H1 (cell line): ENCODE data around the gene PPIF. TPM values are rescaled to one million over a fixed set of nuclear protein-coding genes. Genes with fewer than 3 reads are reported as not detected.
"Not testable (repeated sequence)": the region's sequence is repeated elsewhere in the genome, so short reads cannot be mapped to it uniquely, and the experiment has no call there.

Source experiments
- CTCF ChIA-PET: fragments of 300-600 bp; sonication (Branson Sonifier 250); formaldehyde crosslinking; loops from one replicate; lab custom pipeline; 2021; ENCODE audit not compliant: partially characterized antibody; lab: Charles Lee
- POLR2A ChIA-PET: fragments of 300-600 bp; sonication (Branson Sonifier 250); formaldehyde crosslinking; loops from one replicate; lab custom pipeline; 2021; ENCODE audit warnings: inconsistent platforms; ENCODE audit not compliant: partially characterized antibody; lab: Charles Lee
- DNase-seq, 2 experiments: peaks; one replicate each; pipeline versions ENCODE4 v3.0.0 to v3.0.0-alpha.2; 2010 to 2022; ENCODE audit warnings: low spot score in 2 of 2, low read depth in 1 of 2, mixed read lengths in 1 of 2
- FAIRE-seq: peaks from 2 replicates; lab custom pipeline; 2011; peaks lifted over from hg19 to GRCh38; lab: Jason Lieb, UNC
- H2AFZ ChIP-seq: 2 replicates; pipeline ENCODE4 v1.8.1; 2012; ENCODE audit warnings: low read length, inconsistent platforms
- H2AK5ac ChIP-seq: 2 replicates; pipeline ENCODE4 v1.6.1; 2013; ENCODE audit warnings: low read depth, low read length
- H2BK120ac ChIP-seq: replicated peaks from 2 replicates; pipeline ENCODE3; 2013; ENCODE audit warnings: low read depth, low read length, inconsistent platforms
- H2BK12ac ChIP-seq: 2 replicates; pipeline ENCODE4 v1.6.1; 2013; ENCODE audit warnings: low read depth, low read length
- H2BK15ac ChIP-seq: 2 replicates; pipeline ENCODE4 v1.6.1; 2013; ENCODE audit warnings: low read length
- H2BK20ac ChIP-seq: 2 replicates; pipeline ENCODE4 v1.6.1; 2013; ENCODE audit warnings: low read length
- H2BK5ac ChIP-seq: 2 replicates; pipeline ENCODE4 v1.6.1; 2013; ENCODE audit warnings: low read depth, low read length
- H3K14ac ChIP-seq: 2 replicates; pipeline ENCODE4 v1.6.1; 2013; ENCODE audit warnings: inconsistent platforms; ENCODE audit not compliant: insufficient read length
- H3K18ac ChIP-seq: 2 replicates; pipeline ENCODE4 v1.6.1; 2013; ENCODE audit warnings: low read length; ENCODE audit errors: extremely low read depth
- H3K23ac ChIP-seq: 2 replicates; pipeline ENCODE4 v1.6.1; 2013; ENCODE audit warnings: inconsistent platforms; ENCODE audit not compliant: insufficient read length
- H3K23me2 ChIP-seq: 2 replicates; pipeline ENCODE4 v1.6.1; 2013; ENCODE audit warnings: low read depth, low read length
- H3K27ac ChIP-seq: 2 replicates; pipeline ENCODE4 v1.6.1; 2011; ENCODE audit warnings: low read depth, low read length, inconsistent platforms
- H3K27me3 ChIP-seq, 4 experiments: replicated peaks in 1 of 4; 1 replicate in 1 of 4; 2 replicates in 3 of 4; pipeline versions ENCODE4 v1.6.1 to v1.8.1; 2011 to 2013; ENCODE audit warnings: low read length in 3 of 4, mild to moderate bottlenecking in 3 of 4, inconsistent platforms in 2 of 4, mixed read lengths in 2 of 4, moderate library complexity in 1 of 4; ENCODE audit not compliant: control insufficient read depth in 3 of 4, insufficient read depth in 3 of 4; ENCODE audit errors: extremely low read depth in 1 of 4
- H3K36me3 ChIP-seq, 4 experiments: 2 replicates each; pipeline versions ENCODE4 v1.6.1 to v1.8.1; 2011 to 2013; ENCODE audit warnings: mild to moderate bottlenecking in 4 of 4, low read length in 3 of 4, moderate library complexity in 2 of 4, control low read depth in 1 of 4, inconsistent platforms in 1 of 4; ENCODE audit not compliant: insufficient read depth in 4 of 4, control insufficient read depth in 2 of 4
- H3K4ac ChIP-seq: replicated peaks from 2 replicates; pipeline ENCODE3; 2013; ENCODE audit warnings: low read length, low read depth, mixed read lengths, inconsistent platforms; ENCODE audit not compliant: insufficient read length
- H3K4me1 ChIP-seq, 4 experiments: replicated peaks in 1 of 4; 1 replicate in 1 of 4; 2 replicates in 3 of 4; pipeline versions ENCODE4 v1.6.1 to v1.8.1; 2011 to 2013; ENCODE audit warnings: low read length in 3 of 4, inconsistent platforms in 2 of 4, mixed read lengths in 1 of 4; ENCODE audit not compliant: insufficient read depth in 4 of 4, control insufficient read depth in 3 of 4
- H3K4me2 ChIP-seq, 2 experiments: 2 replicates each; pipeline versions ENCODE4 v1.6.1 to v1.8.1; 2011 to 2013; ENCODE audit warnings: low read depth in 2 of 2, low read length in 2 of 2, control low read depth in 1 of 2, inconsistent platforms in 1 of 2, mild to moderate bottlenecking in 1 of 2; ENCODE audit not compliant: insufficient read depth in 1 of 2
- H3K4me3 ChIP-seq, 4 experiments: fragments of 200-600, 300-600 bp in 1 of 4; sonication (generic), shearing (Covaris generic), sonication (Bioruptor Twin) in 1 of 4; 2 replicates each; pipeline versions ENCODE4 v1.5.1 to v1.8.1; 2011 to 2016; ENCODE audit warnings: low read length in 4 of 4, low read depth in 3 of 4, control low read depth in 2 of 4, inconsistent platforms in 2 of 4, mild to moderate bottlenecking in 2 of 4, mixed read lengths in 1 of 4, moderate library complexity in 1 of 4; ENCODE audit not compliant: insufficient read depth in 2 of 4; ENCODE audit errors: extremely low read depth in 1 of 4
- H3K56ac ChIP-seq: replicated peaks from 2 replicates; pipeline ENCODE3; 2013; ENCODE audit warnings: low read depth, mild to moderate bottlenecking, mixed read lengths, low read length, inconsistent platforms; ENCODE audit not compliant: insufficient read length
- H3K79me1 ChIP-seq: 2 replicates; pipeline ENCODE4 v1.6.1; 2013; ENCODE audit warnings: low read depth, low read length, control low read depth
- H3K79me2 ChIP-seq, 2 experiments: 2 replicates each; pipeline versions ENCODE4 v1.6.1 to v1.8.1; 2012 to 2013; ENCODE audit warnings: low read length in 2 of 2, mild to moderate bottlenecking in 2 of 2, inconsistent platforms in 1 of 2; ENCODE audit not compliant: insufficient read depth in 2 of 2, control insufficient read depth in 1 of 2
- H3K9ac ChIP-seq, 4 experiments: replicated peaks in 1 of 4; 1 replicate in 1 of 4; 2 replicates in 3 of 4; pipeline versions ENCODE4 v1.6.1 to v1.8.1; 2011 to 2013; ENCODE audit warnings: low read depth in 3 of 4, low read length in 3 of 4, control low read depth in 2 of 4, mild to moderate bottlenecking in 2 of 4, moderate library complexity in 2 of 4, inconsistent platforms in 1 of 4; ENCODE audit errors: extremely low read depth in 1 of 4
- H3K9me3 ChIP-seq, 2 experiments: 2 replicates each; pipeline versions ENCODE4 v1.6.1 to v1.8.1; 2012 to 2013; ENCODE audit warnings: mild to moderate bottlenecking in 2 of 2, moderate library complexity in 2 of 2, control low read depth in 1 of 2, inconsistent platforms in 1 of 2, low read depth in 1 of 2, low read length in 1 of 2, mixed read lengths in 1 of 2; ENCODE audit not compliant: insufficient read depth in 2 of 2
- H4K20me1 ChIP-seq, 2 experiments: replicated peaks in 1 of 2; 2 replicates each; pipeline versions ENCODE3 to v1.8.1; 2011 to 2013; ENCODE audit warnings: inconsistent platforms in 2 of 2, low read length in 2 of 2, mild to moderate bottlenecking in 1 of 2; ENCODE audit not compliant: insufficient read depth in 2 of 2, control insufficient read depth in 1 of 2
- H4K5ac ChIP-seq: 2 replicates; pipeline ENCODE4 v1.6.1; 2013; ENCODE audit warnings: low read length, low read depth, mixed read lengths, inconsistent platforms; ENCODE audit not compliant: insufficient read length
- H4K8ac ChIP-seq: 2 replicates; pipeline ENCODE4 v1.8.0; 2013; ENCODE audit warnings: mild to moderate bottlenecking, moderate library complexity, low read length, inconsistent platforms; ENCODE audit not compliant: insufficient read depth; ENCODE audit errors: extremely low read depth
- H4K91ac ChIP-seq: replicated peaks from 2 replicates; pipeline ENCODE3; 2013; ENCODE audit warnings: low read length, mixed read lengths, inconsistent platforms; ENCODE audit not compliant: insufficient read length
- WGBS, 2 experiments: shearing (Covaris generic) in 1 of 2; methylation state at CpG; one replicate each; pipeline versions ENCODE4 v1.1.6 to v1.1.7; 2013 to 2015; ENCODE audit warnings: low lambda C conversion rate in 2 of 2, mixed read lengths in 2 of 2, inconsistent platforms in 1 of 2, low coverage in 1 of 2, missing lambda C conversion rate in 1 of 2; ENCODE audit not compliant: insufficient replicate concordance in 2 of 2, insufficient coverage in 1 of 2, insufficient read length in 1 of 2; ENCODE audit errors: extremely low coverage in 1 of 2, missing lambda C conversion rate in 1 of 2; 5-methylcytosine and 5-hydroxymethylcytosine counted together
- polyA plus RNA-seq, 7 experiments: library from polyadenylated mRNA; depleted of rRNA in 3 of 7; stranded (reverse) in 5 of 7; unstranded in 2 of 7; fragments of >200 nt in 5 of 7; fragments of 200-250 nt in 2 of 7; gene quantifications; 1 replicate in 5 of 7; 2 replicates in 1 of 7; 4 replicates in 1 of 7; pipeline versions ENCODE4 v1.2.1 to v1.2.3, GENCODE V29; 2011 to 2013; ENCODE audit warnings: missing spikeins in 2 of 7, mixed read lengths in 2 of 7
- total RNA-seq: library from RNA; stranded (reverse); fragmentation: NEBNext Ultra II Directional; extraction: Animal tissue kit (Norgen Biotek cat#: 25700); gene quantifications from 2 replicates; pipeline ENCODE4 v1.2.1, GENCODE V29; 2021

PPIF gene
- total and polyA plus RNA-seq, 2 of the 8 experiments (the other 6 are each of a cell fraction or from before 2014, with no cell fraction given): 70.2 to 77.6 TPM

DNA sequence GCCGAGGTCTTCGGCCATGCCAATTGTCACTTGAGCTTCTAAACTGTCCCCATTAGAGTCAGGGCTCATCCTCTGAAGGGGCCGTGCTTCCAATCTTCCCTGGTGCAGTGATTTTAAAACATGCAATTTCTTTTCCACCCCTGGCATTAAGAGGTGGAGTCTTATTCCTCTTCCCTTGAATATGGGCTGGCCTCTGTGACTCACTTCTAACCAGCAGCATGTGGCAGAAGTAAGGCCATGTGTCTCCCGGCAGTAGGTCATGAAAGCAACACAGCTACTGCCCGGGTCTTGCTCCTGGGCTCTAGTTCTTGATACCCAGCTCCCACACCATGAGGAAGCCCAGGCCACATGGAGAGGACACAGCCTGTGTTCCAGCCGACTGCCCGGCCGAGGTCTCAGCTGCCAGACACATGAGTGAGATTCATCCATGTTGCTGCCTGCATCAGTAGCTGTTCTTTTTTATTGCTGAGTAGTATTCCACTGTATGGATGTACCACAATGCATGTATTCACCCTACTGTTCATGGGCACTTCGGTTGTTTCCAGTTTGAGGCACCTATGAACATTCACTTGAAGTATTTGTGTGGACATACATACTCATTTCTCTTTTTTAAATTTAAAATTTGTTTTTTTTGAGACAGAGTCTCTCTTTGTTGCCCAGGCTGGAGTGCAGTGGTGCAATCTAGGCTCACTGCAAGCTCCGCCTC lies 14.5 kb upstream of the PPIF start:
- H2BK15ac ChIP-seq, H2BK12ac ChIP-seq, H3K14ac ChIP-seq, H3K4me2 ChIP-seq, H3K4ac ChIP-seq, H3K79me1 ChIP-seq, H3K23me2 ChIP-seq, H2BK120ac ChIP-seq, H3K27ac ChIP-seq, H3K23ac ChIP-seq, FAIRE-seq, H3K18ac ChIP-seq, H3K4me3 ChIP-seq, H2BK5ac ChIP-seq, H3K79me2 ChIP-seq, H3K36me3 ChIP-seq, H3K9ac ChIP-seq, H2AFZ ChIP-seq, DNase-seq, H4K91ac ChIP-seq, H2BK20ac ChIP-seq, H3K27me3 ChIP-seq, H4K5ac ChIP-seq, H3K9me3 ChIP-seq, POLR2A ChIA-PET, H4K8ac ChIP-seq, H4K20me1 ChIP-seq, H2AK5ac ChIP-seq, H3K56ac ChIP-seq: not testable (repeated sequence)
- 98% methylated on average over 2 of the region's 10 CpGs; no CpG with 5 or more reads in 1 of the 2 experiments for WGBS, 2 experiments
- CTCF ChIA-PET: interaction anchor here (2.9 kb wide), 1 partner anchor 15 kb away, joined by 9 read pairs; no protein-coding TSS in a partner anchor
- H3K4me1 ChIP-seq: peaks cover 0 to 11% (median 0%) of the 10 kb centered on the region in 4 experiments; a peak in 3 of 7 replicates
